WERI-Rb-1 (cell line): Measurements from ENCODE around the gene CSNK2B.

Experiments used
- DNase-seq: peaks from one replicate; pipeline ENCODE4 v3.0.0-alpha.2; 2020
- H3K27ac ChIP-seq: fragments of 250-450 bp; sonication (Bioruptor Pico); 2 replicates; pipeline ENCODE4 v1.5.1; 2020; ENCODE audit warnings: mild to moderate bottlenecking, moderate library complexity
- H3K27me3 ChIP-seq: fragments of 250-450 bp; sonication (Bioruptor Pico); 2 replicates; pipeline ENCODE4 v1.5.1; 2021; ENCODE audit warnings: mild to moderate bottlenecking, low read depth, moderate library complexity; ENCODE audit not compliant: insufficient read depth, severe bottlenecking
- H3K36me3 ChIP-seq: fragments of 250-450 bp; sonication (Bioruptor Pico); 2 replicates; pipeline ENCODE4 v1.5.1; 2020; ENCODE audit warnings: mild to moderate bottlenecking, moderate library complexity
- H3K4me3 ChIP-seq: 2 replicates; pipeline ENCODE4 v1.5.1; 2011; ENCODE audit warnings: low read depth, mild to moderate bottlenecking, control low read depth, low read length
- H3K9me3 ChIP-seq: fragments of 250-450 bp; sonication (Bioruptor Pico); 2 replicates; pipeline ENCODE4 v1.5.1; 2021; ENCODE audit warnings: mild to moderate bottlenecking, moderate library complexity; ENCODE audit not compliant: severe bottlenecking
- TF ChIP-seq, protein P1 (sequence below): IDR thresholded peaks from 2 replicates; pipeline ENCODE4 v1.5.1; 2011; ENCODE audit warnings: low read depth, mild to moderate bottlenecking, control low read depth, inconsistent platforms, low read length

The CSNK2B gene

DNA sequence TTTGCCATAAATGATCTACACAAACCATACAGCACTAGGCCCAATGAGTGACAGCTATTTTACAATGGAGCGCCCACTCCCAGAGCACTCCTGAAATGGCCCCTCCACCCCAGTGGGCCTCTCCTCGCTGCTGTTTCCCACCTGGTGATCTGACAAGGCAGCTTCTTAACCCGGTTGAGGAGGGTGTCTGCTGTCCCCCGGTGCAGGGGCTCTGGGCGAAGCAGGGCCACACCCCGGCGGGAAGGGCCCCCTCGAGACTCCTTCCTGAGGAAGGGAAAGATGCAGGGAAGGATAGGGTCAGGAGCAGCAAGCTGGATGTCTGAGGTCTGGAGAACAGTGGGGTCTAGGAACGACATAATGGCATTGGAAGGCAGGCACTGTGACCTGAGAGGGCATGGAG, 27.0 kb downstream of the CSNK2B start:
- H3K4me3 ChIP-seq: no peak overlapping the region
- no peaks in the 10 kb centered on the region for H3K9me3 ChIP-seq
- TF ChIP-seq, protein P1, sequence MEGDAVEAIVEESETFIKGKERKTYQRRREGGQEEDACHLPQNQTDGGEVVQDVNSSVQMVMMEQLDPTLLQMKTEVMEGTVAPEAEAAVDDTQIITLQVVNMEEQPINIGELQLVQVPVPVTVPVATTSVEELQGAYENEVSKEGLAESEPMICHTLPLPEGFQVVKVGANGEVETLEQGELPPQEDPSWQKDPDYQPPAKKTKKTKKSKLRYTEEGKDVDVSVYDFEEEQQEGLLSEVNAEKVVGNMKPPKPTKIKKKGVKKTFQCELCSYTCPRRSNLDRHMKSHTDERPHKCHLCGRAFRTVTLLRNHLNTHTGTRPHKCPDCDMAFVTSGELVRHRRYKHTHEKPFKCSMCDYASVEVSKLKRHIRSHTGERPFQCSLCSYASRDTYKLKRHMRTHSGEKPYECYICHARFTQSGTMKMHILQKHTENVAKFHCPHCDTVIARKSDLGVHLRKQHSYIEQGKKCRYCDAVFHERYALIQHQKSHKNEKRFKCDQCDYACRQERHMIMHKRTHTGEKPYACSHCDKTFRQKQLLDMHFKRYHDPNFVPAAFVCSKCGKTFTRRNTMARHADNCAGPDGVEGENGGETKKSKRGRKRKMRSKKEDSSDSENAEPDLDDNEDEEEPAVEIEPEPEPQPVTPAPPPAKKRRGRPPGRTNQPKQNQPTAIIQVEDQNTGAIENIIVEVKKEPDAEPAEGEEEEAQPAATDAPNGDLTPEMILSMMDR: no peak
- no peaks in the 10 kb centered on the region for H3K27me3 ChIP-seq
- H3K27ac ChIP-seq: no peak overlapping the region
- no peak for DNase-seq
- peaks cover 79% of the 10 kb centered on the region for H3K36me3 ChIP-seq

DNA sequence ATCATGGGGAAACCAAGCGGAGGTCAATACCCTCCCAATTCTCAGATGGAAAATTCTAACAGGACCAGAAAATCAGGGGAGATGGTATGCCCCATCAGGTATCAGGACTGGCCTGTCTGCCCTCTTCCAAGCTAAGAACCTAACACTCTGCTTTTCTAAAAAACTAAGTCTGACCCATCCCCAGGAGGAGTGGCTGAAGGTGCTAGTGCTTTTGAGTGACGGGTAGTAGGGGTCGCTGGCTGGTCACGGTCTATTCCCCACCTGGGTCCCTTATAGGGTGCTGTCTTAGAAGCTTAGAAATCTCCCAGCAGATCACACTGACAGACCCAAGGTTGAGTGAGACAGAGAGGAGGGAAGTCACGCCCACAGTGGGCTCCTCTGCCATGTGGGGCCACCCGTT, 27.7 kb downstream of the CSNK2B start:
- Histone ChIP-seq H3K36me3 (peaks cover 76% of the 10 kb centered on the region), H3K27ac (no peak overlapping the region)
- TF ChIP-seq, protein P1: no peak

DNA sequence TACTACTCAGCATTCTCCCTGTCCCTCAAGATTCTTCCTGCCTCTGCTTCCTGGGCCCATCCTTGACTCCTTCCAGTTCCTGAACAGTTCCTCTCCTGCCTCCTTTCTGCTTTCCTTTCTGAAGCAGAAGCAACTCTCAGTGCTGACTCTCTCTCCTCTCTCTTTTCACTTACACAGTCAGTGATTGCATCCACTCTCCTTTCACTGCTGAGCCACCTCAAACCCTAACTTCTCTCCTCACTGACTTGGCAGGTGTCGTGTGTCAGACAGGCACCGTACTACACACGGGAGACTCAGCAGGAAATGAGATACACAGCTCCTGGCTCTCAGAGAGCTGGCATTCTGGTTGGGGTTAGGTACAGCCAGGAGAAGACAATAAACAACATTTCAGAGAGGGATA, 31.7 kb downstream of the CSNK2B start:
- TF ChIP-seq, protein P1: no peak
- no peak for DNase-seq
- Histone ChIP-seq H3K27me3 (no peaks in the 10 kb centered on the region), H3K9me3 (no peaks in the 10 kb centered on the region), H3K27ac (no peak overlapping the region), H3K36me3 (peaks cover 72% of the 10 kb centered on the region), H3K4me3 (no peak overlapping the region)

More for the DNA sequence above, 27.7 kb downstream of the CSNK2B start:
- Histone ChIP-seq H3K27me3 (no peaks in the 10 kb centered on the region), H3K4me3 (no peak overlapping the region), H3K9me3 (no peaks in the 10 kb centered on the region)
- no peak for DNase-seq

DNA sequence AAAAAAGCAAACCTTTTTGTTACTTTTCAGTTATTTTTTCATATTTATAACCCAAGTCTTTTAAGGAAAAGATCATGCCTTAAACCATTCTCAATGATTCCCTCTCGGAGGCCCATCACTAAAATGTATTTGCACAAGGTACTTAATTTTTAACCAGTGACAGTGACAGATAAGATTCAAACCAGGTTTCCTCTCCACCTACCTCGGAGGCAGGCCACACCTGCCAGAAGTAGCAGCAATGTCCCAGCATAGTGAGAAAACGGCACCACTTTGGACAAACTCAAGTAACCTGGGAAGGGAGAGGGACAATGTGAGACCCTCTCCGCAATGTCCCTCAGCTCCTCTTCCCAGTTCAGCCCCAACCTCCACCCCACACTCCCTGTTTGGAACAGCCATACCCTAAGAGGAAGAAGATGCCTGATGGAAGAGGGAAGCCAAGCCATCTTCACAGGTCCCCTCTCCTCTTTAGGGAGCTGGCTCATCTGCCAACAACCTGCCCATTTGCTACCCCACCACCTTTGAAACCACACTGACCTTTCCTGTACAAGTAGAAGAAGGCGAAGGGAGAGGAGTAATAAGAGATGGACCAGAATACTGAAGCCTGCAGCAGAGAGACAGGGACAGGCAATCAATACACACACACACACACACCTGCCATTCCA, 35.0 kb downstream of the CSNK2B start:
- Histone ChIP-seq H3K9me3 (no peaks in the 10 kb centered on the region), H3K36me3 (peaks cover 46% of the 10 kb centered on the region), H3K4me3 (no peak overlapping the region), H3K27ac (no peak overlapping the region), H3K27me3 (no peaks in the 10 kb centered on the region)
- no peak for DNase-seq
- TF ChIP-seq, protein P1: no peak

DNA sequence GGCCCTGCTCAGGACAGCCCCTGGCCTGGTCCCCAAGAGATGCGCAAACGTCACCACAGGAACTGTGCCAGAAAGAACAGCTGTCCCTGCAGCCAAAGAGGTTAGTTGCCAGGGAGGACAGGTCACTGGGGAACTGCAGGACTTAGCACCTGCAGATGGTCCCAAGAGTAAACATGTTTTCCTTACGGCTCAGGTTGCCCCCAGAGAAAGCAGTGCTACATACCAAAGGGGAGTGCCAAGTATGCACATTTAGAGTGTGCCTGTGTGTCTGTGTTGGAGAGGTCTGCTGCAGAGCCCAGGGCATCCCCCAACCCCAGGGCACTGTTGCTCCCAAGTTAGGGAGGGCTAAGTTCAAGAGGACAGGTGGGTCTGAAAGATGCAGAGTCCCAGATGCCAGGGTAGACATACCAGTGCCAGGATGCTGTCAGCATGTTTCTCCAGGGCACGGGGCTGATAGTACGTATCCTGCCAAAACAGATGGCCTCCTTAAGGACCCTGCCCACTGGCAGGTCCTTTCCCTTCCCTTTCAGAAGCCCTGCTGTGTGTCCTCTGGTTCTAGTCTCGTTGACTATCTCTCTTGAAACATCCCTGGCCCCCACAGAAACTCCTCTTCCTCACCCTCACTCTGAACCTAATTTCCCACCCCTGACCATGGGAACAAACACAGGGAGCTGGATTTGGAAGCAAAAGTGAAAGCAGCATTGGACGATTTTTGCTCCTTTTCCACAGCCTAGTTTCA, 36.0 kb downstream of the CSNK2B start:
- TF ChIP-seq, protein P1: no peak
- peak overlapping the region; percentile 84 for H3K4me3 ChIP-seq
- no peak for DNase-seq
- no peak overlapping the region; the same call in 1 of the 2 replicates for H3K27ac ChIP-seq
- H3K36me3 ChIP-seq: peaks cover 37% of the 10 kb centered on the region
- H3K9me3 ChIP-seq: no peaks in the 10 kb centered on the region
- no peaks in the 10 kb centered on the region for H3K27me3 ChIP-seq
